Adrenal gland (tissue), 5 donors: ENCODE results near the gene RIMBP2.

Experiments
- POLR2A ChIP-seq, 2 donors: fragments of 450-650 bp; IDR thresholded peaks; one replicate each; pipeline ENCODE4 v1.6.1; 2017; ENCODE audit warnings: antibody characterized with exemption in 2 of 2, mild to moderate bottlenecking in 2 of 2, moderate library complexity in 1 of 2
- TF ChIP-seq, protein P1 (sequence below), 6 experiments: fragments of 450-650 bp in 4 of 6; fragments of 200-600 bp in 2 of 6; sonication (generic) in 1 of 6; IDR thresholded peaks; 1 replicate in 5 of 6; 2 replicates in 1 of 6; pipeline versions ENCODE4 v1.5.1 to v1.8.0; 2016 to 2021; ENCODE audit warnings: antibody characterized with exemption in 6 of 6, mild to moderate bottlenecking in 2 of 6, moderate library complexity in 1 of 6
- donor health status: DM: no; HTN: no; CAD: no.

DNA sequence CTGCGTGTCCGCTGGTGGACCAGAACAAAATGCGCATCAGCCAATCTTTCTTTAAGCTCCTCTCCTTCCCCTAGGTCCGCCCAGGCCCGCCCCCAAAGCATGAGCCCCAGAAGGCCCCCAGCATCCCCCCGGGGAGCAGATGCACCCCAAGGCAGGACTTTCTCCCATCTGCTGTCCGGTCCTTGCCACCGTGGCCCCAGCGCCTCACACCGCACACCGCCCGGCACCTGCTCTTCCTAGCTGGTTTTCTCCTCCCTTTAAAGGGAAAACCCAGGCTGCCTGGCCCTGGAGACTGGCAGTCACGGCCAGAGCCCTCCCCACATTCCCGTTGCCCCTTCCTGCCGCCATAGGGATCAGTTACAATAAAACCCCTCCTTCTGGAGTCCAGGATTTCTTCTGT, 30.2 kb downstream of the RIMBP2 start:
- no peak for TF ChIP-seq POLR2A (IDR thresholded peaks at IDR 0.05)
- TF ChIP-seq, protein P1, sequence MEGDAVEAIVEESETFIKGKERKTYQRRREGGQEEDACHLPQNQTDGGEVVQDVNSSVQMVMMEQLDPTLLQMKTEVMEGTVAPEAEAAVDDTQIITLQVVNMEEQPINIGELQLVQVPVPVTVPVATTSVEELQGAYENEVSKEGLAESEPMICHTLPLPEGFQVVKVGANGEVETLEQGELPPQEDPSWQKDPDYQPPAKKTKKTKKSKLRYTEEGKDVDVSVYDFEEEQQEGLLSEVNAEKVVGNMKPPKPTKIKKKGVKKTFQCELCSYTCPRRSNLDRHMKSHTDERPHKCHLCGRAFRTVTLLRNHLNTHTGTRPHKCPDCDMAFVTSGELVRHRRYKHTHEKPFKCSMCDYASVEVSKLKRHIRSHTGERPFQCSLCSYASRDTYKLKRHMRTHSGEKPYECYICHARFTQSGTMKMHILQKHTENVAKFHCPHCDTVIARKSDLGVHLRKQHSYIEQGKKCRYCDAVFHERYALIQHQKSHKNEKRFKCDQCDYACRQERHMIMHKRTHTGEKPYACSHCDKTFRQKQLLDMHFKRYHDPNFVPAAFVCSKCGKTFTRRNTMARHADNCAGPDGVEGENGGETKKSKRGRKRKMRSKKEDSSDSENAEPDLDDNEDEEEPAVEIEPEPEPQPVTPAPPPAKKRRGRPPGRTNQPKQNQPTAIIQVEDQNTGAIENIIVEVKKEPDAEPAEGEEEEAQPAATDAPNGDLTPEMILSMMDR (IDR thresholded peaks at IDR 0.05): no peak
